WERI-Rb-1 (cell line): ENCODE results near the gene CFAP54.

Source experiments
- DNase-seq: peaks from one replicate; pipeline ENCODE4 v3.0.0-alpha.2; 2020
- H3K27ac ChIP-seq: fragments of 250-450 bp; sonication (Bioruptor Pico); 2 replicates; pipeline ENCODE4 v1.5.1; 2020; ENCODE audit warnings: mild to moderate bottlenecking, moderate library complexity
- H3K27me3 ChIP-seq: fragments of 250-450 bp; sonication (Bioruptor Pico); 2 replicates; pipeline ENCODE4 v1.5.1; 2021; ENCODE audit warnings: mild to moderate bottlenecking, low read depth, moderate library complexity; ENCODE audit not compliant: insufficient read depth, severe bottlenecking
- H3K36me3 ChIP-seq: fragments of 250-450 bp; sonication (Bioruptor Pico); 2 replicates; pipeline ENCODE4 v1.5.1; 2020; ENCODE audit warnings: mild to moderate bottlenecking, moderate library complexity
- H3K4me3 ChIP-seq: 2 replicates; pipeline ENCODE4 v1.5.1; 2011; ENCODE audit warnings: low read depth, mild to moderate bottlenecking, control low read depth, low read length
- H3K9me3 ChIP-seq: fragments of 250-450 bp; sonication (Bioruptor Pico); 2 replicates; pipeline ENCODE4 v1.5.1; 2021; ENCODE audit warnings: mild to moderate bottlenecking, moderate library complexity; ENCODE audit not compliant: severe bottlenecking
- CTCF ChIP-seq: IDR thresholded peaks from 2 replicates; pipeline ENCODE4 v1.5.1; 2011; ENCODE audit warnings: low read depth, mild to moderate bottlenecking, control low read depth, inconsistent platforms, low read length

CFAP54 gene

GRCh38 chr12:96822641-96823040, 333.3 kb downstream of the CFAP54 start:
- Histone ChIP-seq H3K36me3 (no peaks in the 10 kb centered on the region), H3K27me3 (peaks cover 3% of the 10 kb centered on the region), H3K9me3 (no peaks in the 10 kb centered on the region), H3K4me3 (no peak overlapping the region), H3K27ac (no peak overlapping the region)
- no peak for DNase-seq
- TF ChIP-seq CTCF, result no peak

GRCh38 chr12:96824074-96824837, 334.9 kb downstream of the CFAP54 start:
- TF ChIP-seq CTCF, result no peak
- H3K27me3 ChIP-seq, result peaks cover 3% of the 10 kb centered on the region
- no peak overlapping the region for H3K4me3 ChIP-seq
- H3K9me3 ChIP-seq, result no peaks in the 10 kb centered on the region
- no peak overlapping the region for H3K27ac ChIP-seq
- no peak for DNase-seq
- no peaks in the 10 kb centered on the region for H3K36me3 ChIP-seq

GRCh38 chr12:96824838-96825236, 335.5 kb downstream of the CFAP54 start:
- no peak for DNase-seq
- Histone ChIP-seq H3K9me3 (no peaks in the 10 kb centered on the region), H3K27me3 (peaks cover 3% of the 10 kb centered on the region), H3K36me3 (no peaks in the 10 kb centered on the region), H3K27ac (no peak overlapping the region), H3K4me3 (no peak overlapping the region)
- TF ChIP-seq CTCF, result no peak

- TF ChIP-seq CTCF, result peak; percentile 24; the same call in 1 of the 2 replicates
- DNase-seq, result no peak
- H3K27ac ChIP-seq, result no peak overlapping the region
- H3K27me3 ChIP-seq, result no peaks in the 10 kb centered on the region
- no peaks in the 10 kb centered on the region for H3K36me3 ChIP-seq
- no peak overlapping the region for H3K4me3 ChIP-seq
- H3K9me3 ChIP-seq, result no peaks in the 10 kb centered on the region
Measured at GRCh38 chr12:96828169-96828789, 338.9 kb downstream of the CFAP54 start.

- no peak overlapping the region for H3K27ac ChIP-seq
- H3K9me3 ChIP-seq, result no peaks in the 10 kb centered on the region
- H3K4me3 ChIP-seq, result no peak overlapping the region
- no peak for DNase-seq
- no peaks in the 10 kb centered on the region for H3K27me3 ChIP-seq
- no peak for TF ChIP-seq CTCF
- no peaks in the 10 kb centered on the region for H3K36me3 ChIP-seq
Measured at GRCh38 chr12:96829354-96829753, 340.0 kb downstream of the CFAP54 start.
